T-helper 17 cell (primary cell): Measurements from ENCODE around the gene CHCHD6. TPM values are rescaled to one million over a fixed set of nuclear protein-coding genes. Genes with fewer than 3 reads are reported as not detected.

Experiments used
- ATAC-seq: fragments of 150-1000 bp; cut with Tn5 transposase; 2 replicates; pipeline ENCODE4 v1.10.0; 2021; ENCODE audit warnings: mild to moderate bottlenecking, moderate library complexity
- DNase-seq, 3 donors: peaks; one replicate each; pipeline versions ENCODE4 v3.0.0 to v3.0.0-alpha.2; 2020 to 2021
- H3K9me3 ChIP-seq: one replicate; pipeline ENCODE4 v1.7.0; 2013; ENCODE audit warnings: low read length, mild to moderate bottlenecking; ENCODE audit not compliant: control insufficient read depth, poor library complexity, severe bottlenecking
- H3K27ac Mint-ChIP-seq: one replicate; pipeline ENCODE4 v1.8.0; 2022; ENCODE audit warnings: mild to moderate bottlenecking, moderate library complexity, mixed read lengths
- H3K27me3 Mint-ChIP-seq: one replicate; pipeline ENCODE4 v1.8.0; 2022; ENCODE audit warnings: mixed read lengths
- H3K36me3 Mint-ChIP-seq: one replicate; pipeline ENCODE4 v1.8.0; 2022; ENCODE audit warnings: low read depth, mixed read lengths
- H3K4me1 Mint-ChIP-seq: one replicate; pipeline ENCODE4 v1.8.0; 2022; ENCODE audit warnings: mild to moderate bottlenecking, mixed read lengths
- H3K4me3 Mint-ChIP-seq: one replicate; pipeline ENCODE4 v1.8.0; 2022; ENCODE audit warnings: mild to moderate bottlenecking, moderate library complexity, mixed read lengths
- total RNA-seq, 4 donors: library from RNA in 2 of 4; stranded (reverse) in 2 of 4; gene quantifications; one replicate each; pipeline ENCODE4 v1.2.3 and lab custom pipeline; 2022 to 2026

CHCHD6 gene
- total RNA-seq, 2 donors from 2014 or later, result 10.5 to 14.9 TPM

DNA sequence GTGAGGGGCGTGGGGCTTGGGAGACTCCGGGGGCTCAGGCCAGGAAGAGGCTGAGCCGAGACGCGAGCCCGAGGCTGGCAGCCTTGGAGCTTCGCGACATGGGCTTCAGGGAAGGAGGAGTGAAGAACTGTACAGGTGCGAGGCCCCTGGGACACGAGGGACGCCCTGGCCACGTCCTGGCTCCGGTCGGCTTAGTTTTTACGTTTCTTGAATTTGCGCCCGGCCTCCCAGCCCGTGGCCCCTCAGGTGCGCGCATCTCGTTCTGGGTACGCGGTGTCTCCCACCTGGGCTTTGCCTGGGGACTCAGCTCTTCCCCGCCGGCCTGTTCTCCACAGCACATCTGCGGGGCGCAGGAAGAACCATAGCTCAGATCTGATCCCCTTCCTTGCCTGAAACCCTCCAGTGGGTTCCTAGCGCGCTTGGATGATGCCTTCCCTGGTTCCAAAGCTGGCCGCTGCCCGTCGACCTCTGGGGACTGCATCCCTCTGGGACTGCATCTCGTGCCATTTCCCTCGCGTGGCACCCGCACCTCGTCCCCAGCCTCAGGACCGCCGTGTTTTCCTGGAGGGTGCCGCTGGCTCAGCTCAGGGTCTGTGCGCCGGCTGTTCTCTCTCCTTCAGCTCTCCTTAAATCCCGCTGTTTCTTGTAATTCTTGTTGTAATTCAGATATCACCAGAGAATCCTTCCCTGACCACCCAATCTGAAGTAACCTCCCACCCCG, 614 bp downstream of the CHCHD6 start:
- Mint-ChIP-seq H3K27me3 (peaks cover 38% of the 10 kb centered on the region), H3K4me3 (peak overlapping the region; percentile 99), H3K4me1 (peaks cover 19% of the 10 kb centered on the region), H3K36me3 (peaks cover 2% of the 10 kb centered on the region), H3K27ac (peak overlapping the region; percentile 91)
- ATAC-seq, result no peak
- H3K9me3 ChIP-seq, result no peaks in the 10 kb centered on the region
- DNase-seq, result no peak

GRCh38 chr3:126706631-126707030, 2.6 kb downstream of the CHCHD6 start:
- DNase-seq, result no peak
- Mint-ChIP-seq H3K36me3 (peaks cover 2% of the 10 kb centered on the region), H3K27me3 (peaks cover 18% of the 10 kb centered on the region), H3K4me1 (peaks cover 27% of the 10 kb centered on the region), H3K27ac (no peak overlapping the region), H3K4me3 (no peak overlapping the region)
- no peak for ATAC-seq
- no peaks in the 10 kb centered on the region for H3K9me3 ChIP-seq

DNA sequence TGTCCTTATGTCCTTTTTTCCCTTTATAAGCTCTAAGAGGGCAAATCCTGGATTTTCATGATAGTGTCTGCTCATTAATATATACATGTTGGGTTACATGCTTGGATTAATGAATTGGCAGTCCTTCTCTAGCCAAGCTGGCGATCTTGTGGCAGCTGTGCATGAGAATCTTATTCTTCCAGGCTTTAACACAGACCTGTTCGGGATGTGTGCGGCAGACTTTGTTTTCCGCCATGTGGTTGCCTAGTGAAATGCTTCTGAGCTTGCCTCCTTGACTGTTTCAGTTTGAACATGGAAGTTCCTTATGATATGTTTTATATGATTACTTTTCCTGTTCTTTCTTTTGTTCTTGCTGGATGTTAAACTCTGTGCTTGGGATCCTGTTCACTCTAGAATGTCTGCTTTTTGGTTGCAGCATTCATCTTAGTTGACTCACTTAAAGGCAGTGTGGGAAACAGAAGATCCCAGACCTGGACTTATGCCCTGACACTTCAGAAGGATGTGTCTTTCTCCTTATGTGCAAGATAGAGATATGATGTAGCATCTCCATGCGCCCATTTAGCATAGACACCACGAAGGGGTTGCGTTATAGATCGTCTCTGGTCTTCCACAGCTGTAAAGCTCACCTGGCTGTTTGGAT, 7.2 kb downstream of the CHCHD6 start:
- no peaks in the 10 kb centered on the region for H3K9me3 ChIP-seq
- ATAC-seq, result no peak
- Mint-ChIP-seq H3K4me3 (no peak overlapping the region), H3K4me1 (peaks cover 20% of the 10 kb centered on the region), H3K27ac (no peak overlapping the region), H3K36me3 (peaks cover 4% of the 10 kb centered on the region), H3K27me3 (no peaks in the 10 kb centered on the region)
- DNase-seq, result no peak

GRCh38 chr3:126713199-126713598, 9.2 kb downstream of the CHCHD6 start:
- ATAC-seq (no peak), DNase-seq (no peak)
- Mint-ChIP-seq H3K27ac (no peak overlapping the region), H3K27me3 (no peaks in the 10 kb centered on the region), H3K36me3 (peaks cover 4% of the 10 kb centered on the region), H3K4me3 (no peak overlapping the region), H3K4me1 (peaks cover 21% of the 10 kb centered on the region)
- H3K9me3 ChIP-seq, result no peaks in the 10 kb centered on the region

DNA sequence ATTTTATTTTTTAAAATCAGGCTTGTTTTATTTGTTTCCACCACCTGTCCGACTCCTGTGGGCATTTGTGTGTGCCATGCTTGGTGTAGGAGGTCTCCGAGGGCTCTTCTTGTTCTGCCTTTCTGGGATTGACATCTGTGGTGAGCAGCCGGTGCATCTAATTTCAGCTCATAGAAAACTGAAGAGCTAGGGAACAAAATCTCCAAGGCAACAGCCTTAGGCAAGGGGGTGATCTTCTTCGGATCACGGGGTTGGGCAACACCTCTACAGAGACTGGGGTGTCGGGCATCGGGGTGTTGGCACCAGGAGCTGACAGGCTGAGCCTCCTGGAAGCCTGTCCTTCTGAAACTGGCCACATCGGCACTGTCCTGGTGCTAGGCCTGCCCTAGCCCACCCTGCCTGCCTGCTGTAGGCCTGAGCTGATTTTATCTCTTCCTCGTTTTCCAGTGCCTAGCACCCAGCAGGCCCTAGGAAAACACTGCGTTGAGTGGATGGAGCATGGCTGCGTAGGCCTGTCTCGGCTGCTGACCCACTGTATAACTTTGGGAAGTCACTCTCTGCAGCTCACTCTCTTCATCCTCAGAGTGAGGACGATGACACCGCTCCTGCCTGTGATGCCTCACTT, 10.3 kb downstream of the CHCHD6 start:
- Mint-ChIP-seq H3K27ac (no peak overlapping the region), H3K4me3 (no peak overlapping the region), H3K27me3 (no peaks in the 10 kb centered on the region), H3K36me3 (peaks cover 4% of the 10 kb centered on the region), H3K4me1 (peaks cover 28% of the 10 kb centered on the region)
- DNase-seq (no peak), ATAC-seq (no peak)
- no peaks in the 10 kb centered on the region for H3K9me3 ChIP-seq

DNA sequence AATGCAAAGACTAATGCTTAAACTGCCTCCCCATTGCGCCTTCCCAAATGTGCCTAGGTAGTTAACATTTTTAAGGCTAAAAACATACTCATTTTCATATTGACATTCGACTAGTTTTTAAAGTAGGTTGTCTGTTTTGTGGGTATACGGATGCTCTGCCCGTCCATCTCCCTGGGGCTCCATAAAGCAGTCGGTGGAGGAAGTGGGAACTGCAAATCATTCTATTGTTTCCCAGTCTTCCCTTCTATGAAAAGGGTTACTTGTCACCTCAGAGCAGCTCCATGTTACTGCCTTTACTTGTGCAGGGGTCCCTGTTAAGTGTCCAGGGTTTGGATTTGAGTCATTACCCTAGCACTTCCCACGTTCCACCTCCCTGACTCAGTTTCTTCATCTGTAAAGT, 10.9 kb downstream of the CHCHD6 start:
- no peak overlapping the region for H3K27ac Mint-ChIP-seq
- ATAC-seq, result no peak
- no peaks in the 10 kb centered on the region for H3K27me3 Mint-ChIP-seq
- no peak for DNase-seq
- no peak overlapping the region for H3K4me3 Mint-ChIP-seq
- H3K4me1 Mint-ChIP-seq, result peaks cover 28% of the 10 kb centered on the region
- no peaks in the 10 kb centered on the region for H3K9me3 ChIP-seq
- H3K36me3 Mint-ChIP-seq, result peaks cover 4% of the 10 kb centered on the region

GRCh38 chr3:126715432-126715831, 11.4 kb downstream of the CHCHD6 start:
- no peaks in the 10 kb centered on the region for H3K27me3 Mint-ChIP-seq
- H3K4me1 Mint-ChIP-seq, result peaks cover 24% of the 10 kb centered on the region
- H3K4me3 Mint-ChIP-seq, result no peak overlapping the region
- no peak for ATAC-seq
- DNase-seq, result no peak
- H3K9me3 ChIP-seq, result no peaks in the 10 kb centered on the region
- peaks cover 4% of the 10 kb centered on the region for H3K36me3 Mint-ChIP-seq
- no peak overlapping the region for H3K27ac Mint-ChIP-seq

DNA sequence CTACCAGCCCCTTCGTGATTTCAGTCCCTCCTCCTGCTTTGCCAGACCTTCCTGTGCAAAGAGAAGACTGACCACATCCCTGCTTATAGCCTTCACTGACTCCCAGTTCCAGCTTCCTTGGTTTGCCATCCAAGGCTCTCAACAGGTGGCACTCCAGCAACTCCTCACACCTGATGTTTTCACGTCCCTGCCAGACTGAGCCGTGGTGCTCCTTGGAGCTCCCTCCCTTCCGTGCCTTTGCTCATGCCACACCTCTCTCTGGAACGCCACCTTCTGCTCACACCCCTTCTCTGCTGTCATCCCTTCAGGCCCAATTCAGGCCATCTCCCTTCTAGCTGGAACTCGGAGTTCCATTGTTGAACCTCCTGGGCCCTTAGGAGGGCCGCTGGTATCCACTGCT, 12.0 kb downstream of the CHCHD6 start:
- no peak overlapping the region for H3K4me3 Mint-ChIP-seq
- peaks cover 25% of the 10 kb centered on the region for H3K4me1 Mint-ChIP-seq
- H3K27ac Mint-ChIP-seq, result no peak overlapping the region
- peaks cover 6% of the 10 kb centered on the region for H3K36me3 Mint-ChIP-seq
- ATAC-seq (no peak), DNase-seq (no peak)
- H3K27me3 Mint-ChIP-seq, result no peaks in the 10 kb centered on the region
- H3K9me3 ChIP-seq, result no peaks in the 10 kb centered on the region

GRCh38 chr3:126718561-126719445, 14.8 kb downstream of the CHCHD6 start:
- Mint-ChIP-seq H3K36me3 (peaks cover 10% of the 10 kb centered on the region), H3K4me3 (no peak overlapping the region), H3K4me1 (peaks cover 23% of the 10 kb centered on the region), H3K27ac (no peak overlapping the region), H3K27me3 (no peaks in the 10 kb centered on the region)
- DNase-seq (no peak), ATAC-seq (no peak)
- no peaks in the 10 kb centered on the region for H3K9me3 ChIP-seq

DNA sequence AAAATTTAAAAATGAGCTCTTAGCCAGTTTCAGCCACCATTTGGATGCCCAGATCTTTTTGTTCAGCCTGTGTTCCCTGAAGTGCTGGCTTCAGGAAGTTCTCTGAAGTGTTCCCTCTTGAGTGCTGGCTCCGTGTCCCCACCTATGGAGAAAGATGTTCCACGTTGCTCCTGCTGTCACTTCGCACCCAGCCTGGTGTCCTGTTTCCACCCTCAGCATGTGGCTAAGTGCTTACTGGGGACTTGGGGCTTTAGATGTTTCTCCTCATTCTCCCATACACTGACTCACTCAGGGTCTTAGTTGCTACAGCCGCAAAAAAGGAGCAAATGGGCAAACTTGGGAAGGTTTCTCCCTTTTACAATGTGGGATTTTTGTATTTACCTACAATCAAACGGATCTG, 16.6 kb downstream of the CHCHD6 start:
- no peak for ATAC-seq
- Mint-ChIP-seq H3K4me3 (no peak overlapping the region), H3K27me3 (no peaks in the 10 kb centered on the region), H3K27ac (no peak overlapping the region), H3K36me3 (peaks cover 10% of the 10 kb centered on the region), H3K4me1 (peaks cover 22% of the 10 kb centered on the region)
- DNase-seq, result no peak
- H3K9me3 ChIP-seq, result no peaks in the 10 kb centered on the region

GRCh38 chr3:126721246-126721645, 17.2 kb downstream of the CHCHD6 start:
- H3K27me3 Mint-ChIP-seq, result no peaks in the 10 kb centered on the region
- ATAC-seq (no peak), DNase-seq (no peak)
- H3K36me3 Mint-ChIP-seq, result peaks cover 8% of the 10 kb centered on the region
- no peak overlapping the region for H3K27ac Mint-ChIP-seq
- H3K4me1 Mint-ChIP-seq, result peaks cover 17% of the 10 kb centered on the region
- H3K4me3 Mint-ChIP-seq, result no peak overlapping the region
- no peaks in the 10 kb centered on the region for H3K9me3 ChIP-seq

GRCh38 chr3:126723237-126723636, 19.2 kb downstream of the CHCHD6 start:
- no peak for ATAC-seq
- DNase-seq, result no peak
- peaks cover 11% of the 10 kb centered on the region for H3K36me3 Mint-ChIP-seq

GRCh38 chr3:126723801-126724200, 19.8 kb downstream of the CHCHD6 start:
- H3K27ac Mint-ChIP-seq, result no peak overlapping the region
- peaks cover 13% of the 10 kb centered on the region for H3K4me1 Mint-ChIP-seq
- ATAC-seq, result no peak
- DNase-seq, result no peak
- peaks cover 11% of the 10 kb centered on the region for H3K36me3 Mint-ChIP-seq
- no peaks in the 10 kb centered on the region for H3K27me3 Mint-ChIP-seq
- H3K4me3 Mint-ChIP-seq, result no peak overlapping the region
- H3K9me3 ChIP-seq, result no peaks in the 10 kb centered on the region

More at GRCh38 chr3:126723237-126723636, 19.2 kb downstream of the CHCHD6 start:
- peaks cover 13% of the 10 kb centered on the region for H3K4me1 Mint-ChIP-seq
- H3K9me3 ChIP-seq, result no peaks in the 10 kb centered on the region
- no peaks in the 10 kb centered on the region for H3K27me3 Mint-ChIP-seq
- H3K4me3 Mint-ChIP-seq, result no peak overlapping the region
- H3K27ac Mint-ChIP-seq, result no peak overlapping the region
